ENCODE results near the gene SULT2A1.

DNA sequence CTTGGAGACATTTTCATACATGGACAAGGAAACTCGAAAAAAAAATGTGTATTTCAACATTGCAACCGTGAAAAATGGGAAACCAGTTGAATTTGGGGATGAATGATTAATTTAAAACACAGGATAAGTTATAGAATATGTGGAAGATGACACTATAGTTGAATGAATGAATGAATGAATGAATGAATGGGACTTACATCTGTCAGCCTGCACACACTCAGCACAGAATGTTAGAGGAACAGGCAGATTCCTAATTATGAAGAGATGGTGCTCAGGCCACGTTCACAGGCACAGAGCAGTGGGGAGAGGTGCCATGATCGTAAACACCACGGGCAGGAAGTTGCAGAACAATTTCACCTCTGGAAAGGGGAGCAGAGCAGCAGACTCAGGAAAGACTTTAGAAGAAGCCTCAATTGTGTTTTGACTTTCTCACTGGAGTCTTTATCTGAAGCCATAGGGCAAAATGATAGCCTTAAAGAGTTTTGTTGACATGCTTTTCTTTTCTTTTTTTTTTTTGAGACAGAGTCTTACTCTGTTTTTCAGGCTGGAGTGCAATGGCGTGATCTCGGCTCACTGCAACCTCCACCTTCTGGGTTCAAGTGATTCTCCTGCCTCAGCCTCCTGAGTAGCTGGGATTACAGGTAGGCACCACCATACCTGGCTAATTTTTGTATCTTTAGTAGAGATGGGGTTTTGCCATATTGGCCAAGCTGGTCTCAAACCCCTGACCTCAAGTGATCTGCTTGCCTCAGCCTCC lies 4.9 kb upstream of the SULT2A1 start:
- TF ChIP-seq, protein P1, sequence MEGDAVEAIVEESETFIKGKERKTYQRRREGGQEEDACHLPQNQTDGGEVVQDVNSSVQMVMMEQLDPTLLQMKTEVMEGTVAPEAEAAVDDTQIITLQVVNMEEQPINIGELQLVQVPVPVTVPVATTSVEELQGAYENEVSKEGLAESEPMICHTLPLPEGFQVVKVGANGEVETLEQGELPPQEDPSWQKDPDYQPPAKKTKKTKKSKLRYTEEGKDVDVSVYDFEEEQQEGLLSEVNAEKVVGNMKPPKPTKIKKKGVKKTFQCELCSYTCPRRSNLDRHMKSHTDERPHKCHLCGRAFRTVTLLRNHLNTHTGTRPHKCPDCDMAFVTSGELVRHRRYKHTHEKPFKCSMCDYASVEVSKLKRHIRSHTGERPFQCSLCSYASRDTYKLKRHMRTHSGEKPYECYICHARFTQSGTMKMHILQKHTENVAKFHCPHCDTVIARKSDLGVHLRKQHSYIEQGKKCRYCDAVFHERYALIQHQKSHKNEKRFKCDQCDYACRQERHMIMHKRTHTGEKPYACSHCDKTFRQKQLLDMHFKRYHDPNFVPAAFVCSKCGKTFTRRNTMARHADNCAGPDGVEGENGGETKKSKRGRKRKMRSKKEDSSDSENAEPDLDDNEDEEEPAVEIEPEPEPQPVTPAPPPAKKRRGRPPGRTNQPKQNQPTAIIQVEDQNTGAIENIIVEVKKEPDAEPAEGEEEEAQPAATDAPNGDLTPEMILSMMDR (optimal IDR thresholded peaks at IDR 0.05 in 1 of 3, IDR thresholded peaks at IDR 0.05 in 1 of 3, conservative IDR thresholded peaks at IDR 0.05 in 1 of 3; ENCODE audit: extremely low read depth in 1 of 3, insufficient read depth in 2 of 3, low read length in 3 of 3) = no peak
- no peak for TF ChIP-seq EZH2 (IDR thresholded peaks at IDR 0.05; ENCODE audit: low read length)
